Activated naive CD4-positive, alpha-beta T cell (primary cell): ENCODE measurements around the gene PLCL2.

Experiments
- DNase-seq, 4 experiments: peaks; one replicate each; lab custom pipeline; 2025; lab: John Stamatoyannopoulos, UW

Gene PLCL2

DNA sequence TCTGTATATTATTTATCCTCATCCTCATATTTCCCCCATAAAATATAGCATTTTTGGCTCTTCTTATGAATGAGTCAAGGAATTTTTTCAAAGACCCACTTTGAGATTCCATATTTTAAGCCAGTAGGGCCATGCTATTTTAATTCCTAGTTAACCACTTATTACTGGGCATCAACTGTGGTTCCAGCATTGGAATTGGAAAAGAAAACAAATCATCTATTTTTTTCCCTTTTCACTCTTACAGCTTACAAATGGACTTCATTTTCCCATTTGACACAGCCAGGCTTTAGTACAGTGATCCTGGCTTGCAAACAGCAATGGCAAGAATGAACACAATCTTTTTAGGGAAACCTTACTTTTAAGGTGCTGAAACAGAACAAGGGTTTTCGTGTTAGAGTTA is 19.4 kb upstream of the PLCL2 start:
- DNase-seq: no peak

DNA sequence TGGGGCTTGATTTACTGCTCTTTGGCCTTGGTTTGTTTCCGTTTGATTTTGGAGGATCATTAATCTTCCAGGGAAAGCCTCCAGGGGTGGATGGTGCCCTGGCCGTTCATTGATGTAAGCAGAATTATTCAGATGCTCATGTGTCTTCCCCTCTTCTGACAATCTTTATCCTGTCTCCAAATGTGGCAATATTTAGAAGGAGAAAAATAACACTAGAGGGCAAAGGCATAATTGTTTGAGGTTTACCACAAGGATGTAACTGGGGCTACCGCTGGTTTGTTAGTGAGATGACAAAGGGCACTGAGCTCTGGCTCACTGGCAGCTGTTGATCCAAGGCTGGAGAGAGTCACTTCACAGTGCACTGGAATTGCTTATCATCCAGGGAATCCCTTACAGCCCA is 18.2 kb upstream of the PLCL2 start:
- no peak for DNase-seq

DNA sequence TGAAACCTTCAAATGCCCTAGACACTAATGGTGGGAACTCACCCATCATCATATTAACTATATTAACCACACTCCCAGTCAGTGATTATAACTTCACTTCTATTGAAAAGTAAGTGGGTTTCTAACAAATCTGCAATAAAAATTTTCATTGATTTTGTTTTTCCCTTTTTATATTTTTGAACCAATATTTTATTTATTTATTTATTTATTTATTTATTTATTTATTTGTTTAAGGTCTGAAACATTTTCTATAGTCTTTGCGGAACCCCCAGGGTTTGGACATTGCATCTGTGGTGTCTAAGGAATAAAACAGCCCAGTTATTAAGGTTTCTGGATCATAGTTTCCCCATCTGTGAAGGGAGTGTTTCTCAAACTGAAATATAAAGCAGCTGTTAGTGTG is 16.2 kb upstream of the PLCL2 start:
- no peak for DNase-seq

DNA sequence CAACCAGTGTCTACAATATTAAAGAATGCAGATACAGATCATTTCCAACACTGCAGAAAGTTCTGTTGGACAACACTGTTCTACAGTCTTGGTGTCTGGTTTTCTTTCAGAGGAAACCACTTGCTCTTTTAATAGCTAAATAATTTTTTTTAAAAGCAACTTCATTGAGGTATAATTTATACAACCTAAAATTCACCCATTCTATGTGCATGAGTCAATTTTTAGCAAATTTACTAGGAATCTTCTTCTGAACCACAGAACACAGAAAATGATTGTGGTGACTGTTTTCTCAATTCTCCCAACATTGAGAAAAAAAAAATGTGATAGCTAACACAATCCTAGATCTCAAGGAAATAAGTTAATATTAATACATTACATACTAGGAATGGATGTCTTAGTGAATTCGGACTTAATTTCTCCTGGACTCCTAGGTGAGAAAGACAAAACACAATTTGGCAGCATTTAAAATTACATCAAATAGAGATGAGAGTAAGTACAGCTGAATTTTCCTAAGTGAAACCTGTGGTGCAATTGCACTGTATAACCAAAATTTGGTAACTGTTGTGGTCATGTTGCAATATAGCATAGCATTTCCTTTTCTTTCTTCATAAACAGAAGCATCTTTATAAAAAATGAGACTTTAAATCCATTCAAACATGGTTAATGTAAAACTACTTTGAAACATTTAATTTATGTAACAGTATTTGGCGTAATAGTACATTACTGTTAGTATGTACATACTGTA is 15.3 kb upstream of the PLCL2 start:
- DNase-seq: no peak

DNA sequence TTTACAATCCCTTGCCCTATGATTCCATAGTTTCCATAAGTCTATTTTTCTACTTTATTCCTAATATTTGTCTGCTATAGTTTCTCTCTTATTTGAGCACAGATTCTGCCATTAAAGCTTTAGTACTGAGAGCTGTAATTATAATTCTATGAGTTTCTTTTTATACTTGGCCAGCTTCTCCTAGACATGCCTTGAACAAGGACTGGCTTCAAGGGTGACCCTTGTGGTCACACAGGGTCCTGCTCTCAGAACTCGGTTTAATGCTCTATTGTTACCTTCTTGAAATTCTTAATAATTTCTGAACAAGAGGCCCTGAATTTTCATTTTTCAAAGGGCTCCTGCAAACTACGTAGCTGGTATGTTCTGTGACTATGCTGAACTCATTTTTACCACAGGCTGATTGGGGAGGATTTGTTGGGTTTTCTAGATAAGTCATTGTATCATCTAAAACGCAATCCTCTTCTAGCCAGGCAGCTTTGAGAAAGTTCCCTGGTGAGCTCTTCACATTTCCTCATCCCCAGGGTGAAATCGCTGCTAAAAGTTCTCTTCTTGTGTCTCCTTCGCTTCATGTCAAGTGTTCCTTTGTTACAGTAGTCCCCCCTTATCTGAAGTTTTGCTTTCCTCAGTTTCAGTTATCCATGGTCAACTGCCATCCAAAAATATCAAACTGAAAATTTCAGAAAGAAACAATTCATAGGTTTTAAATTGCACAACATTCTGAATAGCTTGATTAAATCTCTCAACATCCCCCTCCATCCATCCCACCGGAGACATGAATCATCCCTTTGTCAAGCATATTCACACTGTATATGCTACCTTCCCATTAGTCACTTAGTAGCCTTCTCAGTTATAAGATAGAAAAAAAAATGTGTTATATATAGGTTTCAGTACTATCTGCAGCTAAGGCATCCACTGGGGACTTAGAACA is 12.6 kb upstream of the PLCL2 start:
- no peak for DNase-seq

DNA sequence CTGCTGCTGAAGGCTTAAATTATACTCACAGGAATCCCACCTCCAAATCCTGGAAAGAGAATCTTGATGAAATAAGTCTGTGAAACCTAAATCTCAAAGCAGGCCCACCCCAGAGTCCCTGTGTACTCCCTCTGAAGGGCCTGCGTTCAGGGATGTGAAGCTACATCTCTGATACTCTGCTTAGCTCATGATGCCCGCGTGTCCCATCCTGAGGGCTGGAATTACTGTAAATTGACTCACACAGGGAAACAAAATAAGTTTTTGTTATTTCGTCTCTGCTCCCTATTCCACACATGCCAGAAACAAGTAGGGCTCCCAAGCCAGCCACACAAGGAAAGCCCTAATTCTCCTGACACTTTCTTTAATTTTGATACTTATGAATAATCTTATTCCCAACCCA is 10.9 kb upstream of the PLCL2 start:
- DNase-seq: no peak

DNA sequence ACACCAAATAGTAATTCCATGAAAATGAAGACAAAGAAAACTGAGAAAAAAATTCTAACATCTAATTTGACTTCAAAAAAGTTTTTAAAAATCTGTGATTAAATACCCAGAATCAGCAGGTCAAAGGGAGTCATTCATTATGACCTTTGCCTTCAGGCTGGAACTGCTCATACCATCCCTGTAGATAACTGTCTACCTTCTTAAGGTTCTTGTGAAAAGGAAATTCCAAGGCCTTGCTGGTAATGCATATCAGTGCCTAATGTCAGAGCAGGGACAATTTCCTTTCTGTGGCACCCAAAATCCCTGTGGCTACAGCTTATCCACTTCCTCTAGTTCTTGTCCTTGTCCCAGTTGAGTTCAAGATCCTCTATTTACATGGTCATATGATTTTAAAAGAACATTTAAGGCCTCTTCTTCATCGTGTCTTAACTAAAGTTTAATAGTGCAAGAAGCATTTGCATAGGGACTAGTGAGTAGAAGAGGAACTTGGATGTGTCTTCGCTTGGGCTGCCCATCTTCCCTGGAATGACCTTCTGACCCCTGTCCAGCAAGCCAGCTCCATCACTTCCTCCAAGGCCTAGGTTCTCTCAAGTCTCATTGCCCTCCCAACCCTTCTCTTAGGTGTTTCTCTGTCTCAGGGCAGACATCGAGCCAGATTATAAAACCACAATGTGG is 8.7 kb upstream of the PLCL2 start:
- no peak for DNase-seq

DNA sequence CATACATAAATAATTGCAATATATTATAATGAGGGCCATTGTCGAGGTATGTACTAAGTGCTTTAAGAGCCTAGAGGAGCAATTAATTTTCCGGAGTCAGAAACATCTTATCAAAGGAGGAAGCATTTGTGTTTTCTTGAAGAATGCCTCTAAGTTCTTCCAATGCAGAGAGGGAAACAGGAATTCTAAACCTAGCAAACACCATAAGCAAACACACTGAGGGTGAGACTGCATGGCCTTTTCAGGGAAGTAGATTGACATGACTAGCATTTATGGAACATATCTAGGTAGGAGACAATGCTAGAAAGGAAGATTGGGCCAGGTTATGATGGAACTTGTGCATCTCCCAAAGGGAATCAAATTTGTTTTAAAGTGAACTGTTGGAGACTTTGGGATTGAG is 7.2 kb upstream of the PLCL2 start:
- DNase-seq: no peak

DNA sequence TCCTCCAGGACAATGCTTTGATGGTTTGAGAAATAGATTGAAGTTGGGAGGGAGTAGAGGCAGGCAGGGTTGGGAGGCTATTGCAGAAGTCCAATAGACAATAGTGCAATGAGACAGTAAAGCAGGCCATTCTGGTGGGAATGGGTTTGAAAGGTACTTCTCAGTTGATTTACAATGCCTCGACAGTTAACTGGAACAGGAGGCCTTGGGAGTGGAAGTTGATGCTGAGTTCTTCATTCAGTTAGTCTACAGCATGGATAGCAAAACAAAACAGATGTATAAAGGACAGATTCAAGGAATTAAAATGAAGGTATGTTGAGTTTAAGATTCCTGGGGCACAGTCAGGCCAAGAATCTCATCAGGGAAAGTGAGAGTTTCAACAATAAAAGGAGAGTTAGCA is 6.8 kb upstream of the PLCL2 start:
- DNase-seq: no peak

DNA sequence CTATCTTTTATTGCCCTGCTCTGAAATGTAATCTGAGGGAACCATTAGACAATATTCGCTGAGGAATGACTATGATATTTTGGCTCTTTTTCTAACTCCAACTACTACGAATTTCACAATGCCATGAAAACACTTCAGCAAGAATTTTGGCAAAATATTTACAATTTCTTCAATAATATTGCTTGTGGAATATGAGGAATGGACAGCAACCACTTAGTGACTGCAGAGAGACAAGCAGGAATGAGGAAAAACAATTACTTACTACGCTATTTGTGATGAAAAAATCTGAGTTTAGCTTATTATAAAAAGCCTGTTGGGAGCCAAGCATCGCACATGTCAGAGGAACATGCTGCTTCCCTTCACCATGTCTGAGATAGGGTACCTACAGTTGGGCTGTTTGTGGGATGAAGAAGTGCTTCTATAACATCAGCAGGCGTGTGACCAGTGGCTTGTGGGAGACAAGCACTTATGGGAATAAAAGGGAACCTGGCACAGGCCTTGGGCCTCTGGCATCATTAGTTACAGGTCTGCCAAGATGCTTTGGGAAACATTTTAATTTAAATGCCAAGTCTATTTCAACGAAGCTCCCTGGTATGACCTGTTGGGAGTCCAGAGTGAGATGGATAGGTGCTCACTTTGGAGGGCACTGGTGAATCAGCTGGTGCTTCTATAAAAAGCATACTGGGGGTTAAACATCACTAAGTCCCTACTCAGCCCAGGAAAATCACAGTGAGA is 2.7 kb upstream of the PLCL2 start:
- DNase-seq: no peak

DNA sequence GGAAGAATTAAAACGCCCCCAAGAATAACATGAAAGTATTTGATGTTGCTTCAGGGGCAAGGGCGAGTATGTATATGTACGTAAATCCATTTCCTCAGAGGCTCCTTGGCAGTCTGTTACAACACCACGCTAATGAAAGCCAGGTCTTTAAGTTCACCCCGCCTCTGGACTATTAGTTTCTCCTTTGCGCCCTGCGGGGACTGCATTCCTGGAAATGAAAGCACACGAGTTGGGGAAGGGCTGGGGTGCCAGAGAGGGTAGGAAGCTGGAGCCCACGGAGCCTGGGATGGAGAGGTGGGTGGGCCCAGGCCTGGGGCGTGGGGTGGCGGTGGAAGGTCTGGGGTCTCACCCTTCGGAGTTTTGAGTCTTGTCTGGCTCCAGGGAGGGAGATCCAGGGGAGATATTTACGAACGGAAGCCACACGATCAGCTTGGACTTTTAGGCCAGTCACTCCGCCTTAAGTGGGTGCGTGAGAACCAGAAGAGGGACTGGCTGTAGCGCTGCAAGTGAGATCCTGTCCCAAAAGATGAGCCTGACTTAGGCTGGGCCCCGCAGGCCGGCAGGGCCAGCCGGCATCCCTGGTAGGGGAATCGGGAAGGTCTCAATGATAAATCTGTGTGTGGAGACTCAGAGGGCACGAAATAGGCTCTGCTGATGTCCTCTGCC is 1.6 kb upstream of the PLCL2 start:
- DNase-seq: no peak

DNA sequence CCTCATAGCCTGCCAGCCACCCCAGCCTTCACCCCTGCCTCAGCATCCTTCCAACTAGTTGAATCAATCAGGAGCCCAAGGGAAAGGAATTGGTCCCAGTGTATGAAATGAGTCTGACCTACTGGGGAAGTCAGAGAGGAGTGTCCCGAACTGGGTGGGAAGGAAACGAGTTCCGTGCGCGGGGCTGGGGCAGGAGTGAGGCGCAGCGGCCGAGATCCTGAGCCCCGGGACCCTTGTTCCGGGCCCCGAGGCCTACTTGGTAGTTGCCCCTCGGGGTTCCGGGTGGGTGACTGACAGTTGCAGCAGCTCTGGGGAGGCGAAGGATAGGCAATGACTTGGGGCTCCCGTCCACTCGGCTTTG is 1.1 kb upstream of the PLCL2 start:
- no peak for DNase-seq

DNA sequence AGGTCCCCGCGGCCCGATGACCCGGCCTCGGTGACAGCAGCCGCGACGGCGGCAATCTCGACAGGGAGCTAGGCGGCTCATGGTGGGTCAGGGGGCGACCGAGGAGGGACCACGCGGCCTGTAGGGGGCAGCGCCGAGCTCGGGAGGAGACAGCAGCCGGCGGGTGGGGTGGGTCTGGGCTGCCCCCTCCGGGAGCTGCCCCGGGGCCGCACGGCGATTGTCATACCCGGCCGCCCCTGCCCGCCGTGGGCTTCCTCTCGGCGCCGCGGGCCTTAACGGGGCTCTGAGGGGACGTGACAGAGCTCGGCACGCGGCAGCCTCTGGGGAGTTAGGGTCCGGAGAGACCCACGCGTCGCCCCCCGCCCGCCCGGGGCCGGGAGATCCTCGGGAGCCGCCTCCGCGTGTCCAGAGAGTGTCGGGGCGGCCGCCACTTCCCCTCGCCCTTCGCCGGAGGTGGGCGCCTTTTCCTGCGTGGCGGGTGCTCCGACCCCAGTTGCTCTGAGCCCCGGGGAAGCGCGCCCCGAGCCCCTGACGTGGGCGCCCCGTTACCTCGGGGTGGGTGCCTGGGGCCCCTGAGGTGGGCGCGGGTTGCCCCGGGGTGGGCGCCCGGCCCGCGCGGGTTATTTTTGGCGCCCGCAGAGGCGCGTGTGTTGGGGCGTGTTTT is 539 bp upstream of the PLCL2 start:
- DNase-seq: peak; percentile 30 to 66 (median 55)

DNA sequence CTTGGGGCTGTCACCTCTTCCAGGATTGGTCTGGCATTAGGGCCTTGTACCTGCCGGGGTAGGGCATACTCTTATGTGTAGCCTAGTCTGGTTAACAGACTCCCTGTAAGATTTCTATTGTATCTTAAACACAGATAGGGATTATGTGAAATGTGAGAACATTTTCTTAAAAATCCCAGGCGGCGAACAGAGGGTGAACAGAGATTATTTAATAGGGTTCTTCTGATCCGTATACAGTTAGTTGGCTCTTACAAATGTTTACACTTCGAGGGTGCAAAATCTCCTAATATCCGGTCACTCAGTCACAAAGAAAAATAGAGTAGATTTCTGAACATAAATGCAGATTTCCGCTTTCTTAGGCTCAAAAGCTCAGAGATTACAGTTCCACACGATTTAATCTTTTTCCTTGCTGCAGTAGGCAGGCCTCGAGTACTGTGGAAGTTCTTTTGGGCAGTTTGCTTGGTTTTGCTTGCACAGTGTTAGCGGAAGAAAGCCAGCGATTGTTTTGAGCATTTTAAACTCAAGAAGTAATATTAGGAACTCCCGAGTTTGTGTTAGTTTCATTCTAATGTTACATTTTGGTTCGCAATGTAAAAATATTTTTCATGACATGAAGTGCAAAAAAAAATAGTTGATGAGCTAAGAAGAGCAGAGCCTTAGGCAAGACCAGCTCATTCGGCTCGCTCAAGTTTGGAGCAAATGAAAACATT is 993 bp downstream of the PLCL2 start:
- no peak for DNase-seq

DNA sequence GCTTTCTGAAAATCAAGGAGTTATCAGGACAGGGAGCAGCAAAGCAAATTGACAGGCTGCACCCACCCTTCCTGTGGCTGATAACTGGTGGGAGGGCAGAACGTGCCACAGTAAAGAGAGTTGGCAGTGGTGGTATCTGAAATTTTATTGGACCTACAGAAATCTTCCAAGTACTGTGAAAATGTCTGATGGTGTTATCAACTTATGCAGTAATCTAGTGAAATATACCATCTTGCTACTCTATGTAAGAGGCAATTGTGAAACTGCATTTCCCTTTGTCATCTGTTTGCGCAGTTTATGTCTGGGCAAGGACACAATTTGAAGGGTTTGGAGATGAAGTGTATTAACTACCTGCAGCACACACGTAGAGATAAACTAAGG is 1.5 kb downstream of the PLCL2 start:
- no peak for DNase-seq

DNA sequence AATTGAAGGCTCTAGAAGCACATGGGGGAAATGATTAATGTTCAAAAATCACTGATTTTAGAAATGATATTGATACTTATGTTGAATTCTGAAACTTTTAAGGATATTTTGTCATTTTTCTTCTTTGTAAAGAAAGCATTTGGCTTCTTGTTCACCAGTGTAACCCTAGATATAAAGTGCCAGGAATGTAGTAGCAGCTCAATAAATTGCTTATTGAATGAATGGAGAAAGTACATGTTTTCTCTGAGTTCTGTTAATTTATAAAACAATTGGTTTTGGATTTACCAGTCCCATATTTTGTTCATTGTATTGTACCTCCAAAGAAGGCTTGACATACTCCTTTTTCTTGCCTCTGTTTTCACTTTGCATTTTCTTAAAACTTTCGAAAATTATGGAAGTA is 2.4 kb downstream of the PLCL2 start:
- DNase-seq: no peak

DNA sequence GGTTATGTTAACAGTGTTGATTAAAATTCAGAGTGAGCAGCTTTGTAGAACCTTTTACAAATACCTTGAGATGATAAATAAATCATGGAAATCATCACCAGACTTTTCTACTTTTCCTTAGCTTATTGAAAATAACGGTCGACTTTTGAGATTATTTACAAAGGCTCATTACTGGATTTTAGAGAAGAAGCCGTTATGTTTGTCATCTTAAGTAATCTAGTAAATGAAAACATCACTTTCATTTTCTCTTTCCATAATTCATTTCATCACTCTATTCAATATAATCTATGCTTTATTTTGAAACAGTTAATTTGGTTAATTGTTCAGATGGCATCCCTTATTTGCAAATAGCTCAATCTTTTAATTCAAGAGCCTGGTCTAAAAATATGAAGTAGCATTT is 3.6 kb downstream of the PLCL2 start:
- no peak for DNase-seq

DNA sequence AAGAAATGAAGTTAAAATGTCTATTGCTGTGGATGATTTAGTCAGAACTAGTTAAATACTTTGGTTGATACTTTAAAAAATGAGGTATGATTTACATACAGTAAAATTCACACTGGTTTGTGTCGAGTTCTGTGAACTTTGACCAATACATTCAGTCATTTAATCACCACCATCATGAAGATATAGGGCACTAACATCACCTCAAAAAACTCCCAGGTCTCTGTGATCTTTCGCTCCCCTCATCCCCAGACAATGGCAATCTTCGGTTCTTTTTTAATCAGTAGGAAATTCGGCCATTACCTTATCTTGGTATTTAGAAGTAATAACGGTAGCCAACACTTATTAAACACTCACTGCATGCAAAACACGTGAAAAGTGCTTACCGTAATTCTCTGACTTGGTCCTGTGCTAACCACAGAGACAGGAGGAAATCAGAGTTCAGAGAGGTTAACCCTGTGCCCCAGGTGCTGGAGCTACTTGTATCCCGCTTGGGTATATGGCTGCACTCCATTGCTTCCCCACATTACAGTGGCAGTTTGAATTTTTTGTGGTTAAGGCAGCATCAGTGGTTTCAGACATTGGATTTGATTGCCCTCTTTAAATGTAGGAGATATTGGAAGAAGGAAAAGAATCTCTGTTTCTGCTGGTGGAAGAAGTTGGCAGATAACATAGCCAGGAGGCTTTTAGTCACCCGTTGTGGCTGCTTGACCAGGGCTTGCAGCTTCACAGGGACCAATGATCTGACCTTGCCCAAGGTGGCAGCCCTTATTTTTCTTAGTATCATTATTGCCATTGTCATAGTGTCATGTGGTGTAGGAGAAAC is 4.2 kb downstream of the PLCL2 start:
- no peak for DNase-seq

DNA sequence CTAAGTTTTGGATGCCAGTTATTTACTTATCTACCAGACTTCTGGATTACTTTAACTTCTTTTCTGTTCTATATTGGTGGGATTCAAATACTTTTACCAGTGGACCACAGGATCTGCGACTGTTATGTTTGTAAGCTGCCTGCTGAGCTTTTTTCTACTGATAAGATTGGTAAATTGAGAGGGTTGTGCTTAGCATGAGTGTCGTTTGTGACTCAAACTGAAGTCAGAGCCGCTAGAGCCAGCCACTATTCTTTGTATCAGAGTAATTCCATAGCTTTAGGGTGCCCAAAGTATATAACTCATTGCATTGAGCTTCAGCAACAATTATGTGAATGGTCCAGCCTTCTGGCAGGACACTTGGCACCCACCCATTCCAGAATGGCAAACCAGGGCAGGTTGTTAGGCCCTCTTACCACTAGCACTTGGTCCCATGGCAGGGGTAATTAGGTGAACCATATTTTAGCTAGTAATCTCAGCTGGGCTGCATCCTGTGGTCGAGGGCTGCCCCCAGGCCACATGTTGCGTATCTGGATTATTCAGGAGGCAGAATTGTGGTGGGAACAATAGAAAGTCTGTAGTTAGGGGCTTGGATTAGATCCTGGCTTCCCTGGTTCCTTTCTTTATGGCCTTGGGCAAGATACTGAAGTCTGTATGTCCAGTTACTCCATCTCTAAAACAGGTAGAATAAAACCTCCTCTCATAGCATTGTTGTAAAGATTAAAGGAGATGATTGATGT is 6.0 kb downstream of the PLCL2 start:
- DNase-seq: no peak
